Parathyroid adenoma (tissue), 2 donors: ENCODE data around the gene KCTD10.
A peak's percentile ranks its signal among the peaks of the same experiment; 100 is the strongest.

Experiments
- H2AFZ ChIP-seq: fragments of 300-600 bp; sonication (generic); one replicate; pipeline ENCODE4 v1.7.0; 2017; ENCODE audit warnings: antibody characterized with exemption, mild to moderate bottlenecking
- H3K27ac ChIP-seq: fragments of 300-600 bp; sonication (generic); one replicate; pipeline ENCODE4 v1.7.0; 2017
- H3K27me3 ChIP-seq: fragments of 300-600 bp; sonication (generic); one replicate; pipeline ENCODE4 v1.7.0; 2017; ENCODE audit warnings: low read length; ENCODE audit not compliant: control insufficient read depth, insufficient read depth
- H3K36me3 ChIP-seq: fragments of 300-600 bp; sonication (generic); one replicate; pipeline ENCODE4 v1.7.0; 2017; ENCODE audit warnings: low read length; ENCODE audit not compliant: control insufficient read depth, insufficient read depth
- H3K4me1 ChIP-seq: fragments of 300-600 bp; sonication (generic); one replicate; pipeline ENCODE4 v1.7.0; 2017; ENCODE audit warnings: control low read depth
- H3K4me2 ChIP-seq: fragments of 300-600 bp; sonication (generic); one replicate; pipeline ENCODE4 v1.7.0; 2017; ENCODE audit warnings: low read length
- H3K4me3 ChIP-seq: fragments of 300-600 bp; sonication (generic); one replicate; pipeline ENCODE4 v1.7.0; 2017; ENCODE audit warnings: low read depth, low read length
- H3K79me2 ChIP-seq: fragments of 300-600 bp; sonication (generic); one replicate; pipeline ENCODE4 v1.7.0; 2017; ENCODE audit warnings: control low read depth
- H3K9ac ChIP-seq: fragments of 300-600 bp; sonication (generic); one replicate; pipeline ENCODE4 v1.7.0; 2017; ENCODE audit warnings: mild to moderate bottlenecking
- H3K9me3 ChIP-seq: fragments of 300-600 bp; sonication (generic); one replicate; pipeline ENCODE4 v1.7.0; 2017; ENCODE audit warnings: low read length; ENCODE audit not compliant: control insufficient read depth
- CTCF ChIP-seq: fragments of 300-600 bp; sonication (generic); IDR thresholded peaks from one replicate; pipeline ENCODE4 v1.7.0; 2017; ENCODE audit warnings: antibody characterized with exemption, mild to moderate bottlenecking
- donor health status: primary hyperparathyroidism.

The KCTD10 gene

GRCh38 chr12:109466305-109466704, 10.8 kb downstream of the KCTD10 start:
- H3K4me2 ChIP-seq: no peak overlapping the region
- H3K4me3 ChIP-seq: no peak overlapping the region
- peaks cover 49% of the 10 kb centered on the region for H3K79me2 ChIP-seq
- no peaks in the 10 kb centered on the region for H3K36me3 ChIP-seq
- H3K4me1 ChIP-seq: peaks cover 16% of the 10 kb centered on the region
- no peak for TF ChIP-seq CTCF
- no peak overlapping the region for H3K9ac ChIP-seq
- H3K27me3 ChIP-seq: no peaks in the 10 kb centered on the region
- no peak overlapping the region for H3K27ac ChIP-seq
- H3K9me3 ChIP-seq: no peaks in the 10 kb centered on the region
- no peak overlapping the region for H2AFZ ChIP-seq

GRCh38 chr12:109464642-109465351, 12.3 kb downstream of the KCTD10 start:
- Histone ChIP-seq H3K27ac (peak overlapping the region; percentile 24), H2AFZ (no peak overlapping the region), H3K9me3 (no peaks in the 10 kb centered on the region), H3K27me3 (no peaks in the 10 kb centered on the region), H3K4me1 (peaks cover 16% of the 10 kb centered on the region), H3K4me2 (no peak overlapping the region), H3K79me2 (peaks cover 47% of the 10 kb centered on the region), H3K4me3 (no peak overlapping the region), H3K9ac (no peak overlapping the region), H3K36me3 (no peaks in the 10 kb centered on the region)
- TF ChIP-seq CTCF: no peak

- H3K4me3 ChIP-seq: no peak overlapping the region
- H3K36me3 ChIP-seq: no peaks in the 10 kb centered on the region
- H3K4me2 ChIP-seq: peak overlapping the region; percentile 34
- peak overlapping the region; percentile 85 for H3K27ac ChIP-seq
- no peak overlapping the region for H3K9ac ChIP-seq
- no peak overlapping the region for H2AFZ ChIP-seq
- no peak for TF ChIP-seq CTCF
- no peaks in the 10 kb centered on the region for H3K9me3 ChIP-seq
- H3K4me1 ChIP-seq: peaks cover 16% of the 10 kb centered on the region
- peaks cover 42% of the 10 kb centered on the region for H3K79me2 ChIP-seq
- H3K27me3 ChIP-seq: no peaks in the 10 kb centered on the region
Observed at GRCh38 chr12:109463756-109464155, 13.3 kb downstream of the KCTD10 start.

- Histone ChIP-seq H3K4me1 (peaks cover 16% of the 10 kb centered on the region), H3K27ac (peak overlapping the region; percentile 85), H3K79me2 (peaks cover 40% of the 10 kb centered on the region), H3K27me3 (no peaks in the 10 kb centered on the region), H3K9me3 (no peaks in the 10 kb centered on the region), H3K4me3 (no peak overlapping the region), H2AFZ (no peak overlapping the region), H3K4me2 (peak overlapping the region; percentile 34), H3K36me3 (no peaks in the 10 kb centered on the region), H3K9ac (no peak overlapping the region)
- no peak for TF ChIP-seq CTCF
Observed at GRCh38 chr12:109462868-109463692, 14.0 kb downstream of the KCTD10 start.
